Inferior parietal cortex (tissue), 1 donor: Measurements from ENCODE around the gene STARD3.

Experiments
- DNase-seq: peaks from one replicate; pipeline ENCODE4 v3.0.0-alpha.2; 2016; ENCODE audit errors: extremely low spot score

The STARD3 gene

GRCh38 chr17:39604911-39605491, 31.9 kb upstream of the STARD3 start:
- no peak for DNase-seq

- no peak for DNase-seq
Observed at GRCh38 chr17:39605492-39606433, 31.2 kb upstream of the STARD3 start.

- no peak for DNase-seq
Observed at GRCh38 chr17:39606434-39607056, 30.4 kb upstream of the STARD3 start.

GRCh38 chr17:39607057-39607850, 29.7 kb upstream of the STARD3 start:
- DNase-seq = no peak

DNA sequence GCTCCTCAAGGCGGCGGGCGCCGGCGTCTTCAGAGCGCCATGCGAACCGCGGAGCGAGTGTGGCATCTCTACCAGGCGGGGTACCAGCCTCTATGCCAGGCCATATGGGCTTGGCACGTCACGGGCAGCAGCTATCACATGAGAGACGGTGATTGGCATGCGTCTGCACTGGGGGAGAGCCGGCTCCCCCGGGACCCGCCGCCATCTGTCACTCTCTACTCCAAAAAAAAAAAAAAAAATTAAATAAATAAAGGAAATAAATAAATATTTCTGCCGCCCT, 29.2 kb upstream of the STARD3 start, which contains the start of gene NEUROD2:
TSS of gene NEUROD2 (minus strand) at position 70 of the 280 bp plus-strand sequence. CDS start 1,321 bp downstream, outside the sequence.
- no peak for DNase-seq

DNA sequence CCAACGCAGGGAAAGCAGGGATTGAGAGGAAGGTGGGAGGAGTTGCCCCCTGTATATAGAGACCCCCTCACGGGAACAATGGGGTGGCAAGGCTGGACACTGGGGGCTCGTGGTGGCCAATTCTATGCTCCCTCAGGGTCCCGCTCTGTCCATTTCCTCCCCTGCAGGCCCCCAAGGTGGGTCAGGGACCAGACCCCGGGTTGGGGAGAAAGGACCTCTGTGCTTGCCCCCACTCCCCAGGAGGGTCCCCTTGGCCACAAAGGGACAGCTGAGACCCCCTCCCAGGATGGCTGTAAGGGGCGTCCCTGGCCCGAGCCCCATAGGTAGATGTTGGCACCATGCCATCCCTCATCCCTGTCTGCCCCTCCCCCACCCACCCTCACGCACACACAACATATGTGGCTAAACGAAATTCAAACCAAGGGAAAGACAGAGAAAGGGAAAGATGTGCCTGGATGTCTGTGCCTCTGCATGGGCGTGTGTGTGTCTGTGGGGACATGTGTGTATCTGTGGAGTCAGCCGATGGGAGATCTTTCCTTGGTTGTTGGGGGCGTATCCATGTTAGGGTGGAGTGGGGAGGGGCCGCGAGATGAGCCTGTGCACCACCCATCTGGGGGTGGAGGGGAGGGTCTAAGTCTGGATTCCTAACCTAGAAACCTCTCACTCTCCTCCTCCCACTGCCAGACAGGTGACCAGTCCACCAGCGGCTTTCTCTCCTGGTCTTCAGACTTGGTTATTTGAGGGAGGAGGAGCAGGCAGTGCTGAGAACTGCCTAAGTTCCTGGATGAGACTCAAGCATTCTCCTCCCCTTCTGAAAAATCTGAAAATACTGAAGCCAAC, 28.6 kb upstream of the STARD3 start:
- DNase-seq = no peak

- no peak for DNase-seq
Observed at GRCh38 chr17:39609416-39610025, 27.4 kb upstream of the STARD3 start.

DNA sequence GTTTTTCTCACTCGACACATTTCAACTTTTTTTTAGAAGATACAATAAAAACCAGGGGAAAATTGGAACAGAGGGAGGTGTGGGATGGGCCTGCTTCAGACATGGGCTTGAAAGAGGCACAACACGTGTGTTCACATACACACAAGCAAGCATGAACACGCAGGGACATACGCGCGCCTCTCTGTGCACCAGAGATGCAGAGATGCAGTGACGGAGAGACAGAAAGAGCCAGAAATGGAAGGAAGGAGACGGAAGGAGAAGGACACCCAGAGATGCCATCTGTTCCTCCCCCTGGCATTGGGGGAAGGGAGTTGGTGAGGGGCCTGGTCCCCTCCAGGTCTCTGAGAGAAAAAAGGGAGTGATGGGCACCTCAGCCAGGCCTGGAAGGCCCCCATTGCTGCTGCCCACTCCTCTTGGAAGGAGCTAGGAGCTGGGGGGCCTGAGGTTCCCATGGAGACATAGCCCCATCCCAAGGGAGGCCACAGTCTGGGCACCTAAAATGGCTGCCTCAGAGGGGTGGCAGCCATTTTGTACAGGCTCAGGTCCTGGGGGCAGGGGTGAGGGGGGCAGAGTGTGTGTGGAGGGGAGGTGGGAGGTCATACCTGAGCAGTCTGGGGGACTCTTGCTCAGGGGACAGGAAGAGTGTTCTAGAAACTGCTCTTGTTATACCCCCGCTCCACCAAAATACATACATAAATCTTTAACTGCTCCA, 25.4 kb upstream of the STARD3 start:
- DNase-seq = no peak

DNA sequence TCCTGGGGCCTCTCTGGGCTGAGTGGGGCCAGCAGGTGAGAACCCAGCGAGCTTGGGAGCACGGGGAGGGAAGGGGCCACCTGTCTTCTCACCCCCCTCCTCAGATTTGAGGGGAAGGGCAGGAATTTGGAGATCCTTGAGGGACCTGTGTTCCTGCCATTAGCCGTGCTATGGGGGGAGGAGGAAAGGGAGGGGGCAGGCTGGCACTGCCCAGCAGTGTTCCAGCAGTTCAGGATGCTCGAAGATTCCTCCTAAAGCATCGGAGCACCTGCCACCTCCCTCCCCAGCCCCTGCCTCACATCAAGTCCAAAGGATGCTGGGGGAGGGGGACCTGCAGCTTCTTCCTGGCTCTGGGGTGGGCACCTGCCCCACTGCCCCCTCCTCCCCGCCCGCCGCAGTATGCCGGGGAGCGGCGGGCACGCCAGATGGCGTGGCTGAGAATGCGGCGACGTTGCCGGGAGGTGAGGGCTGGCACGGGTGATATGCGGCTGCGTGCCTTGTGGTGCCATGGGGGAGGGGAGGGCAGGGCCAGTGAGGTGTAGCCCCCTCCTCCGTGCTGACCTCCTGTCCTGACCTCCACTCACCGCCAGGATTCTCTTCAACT, 24.6 kb upstream of the STARD3 start:
- no peak for DNase-seq

DNA sequence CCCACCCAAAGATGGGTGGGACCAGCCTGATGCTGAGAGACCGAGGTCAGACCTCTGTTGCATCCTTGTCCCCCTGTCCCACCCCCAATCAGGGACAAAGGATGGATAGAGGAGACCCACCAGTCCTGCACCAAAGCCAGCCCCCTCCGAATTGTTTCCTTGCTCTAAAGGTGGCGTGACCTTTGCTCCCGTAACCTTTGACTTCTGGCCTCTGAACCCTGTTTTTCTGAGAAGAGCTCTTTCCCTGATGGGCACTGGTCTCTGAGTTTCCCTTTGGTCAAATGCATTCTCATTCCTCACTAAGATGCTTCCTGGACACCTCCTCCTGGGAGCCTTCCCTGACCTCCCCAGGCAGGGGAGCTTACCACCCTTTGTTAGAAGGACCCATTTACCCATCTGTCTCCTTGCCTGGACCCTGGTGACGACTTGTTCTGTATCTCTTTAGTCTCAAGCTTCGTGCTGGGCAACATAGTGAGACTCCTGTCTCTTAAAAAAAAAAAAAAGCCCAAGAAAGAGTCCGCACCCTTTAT, 23.9 kb upstream of the STARD3 start:
- DNase-seq = no peak

DNA sequence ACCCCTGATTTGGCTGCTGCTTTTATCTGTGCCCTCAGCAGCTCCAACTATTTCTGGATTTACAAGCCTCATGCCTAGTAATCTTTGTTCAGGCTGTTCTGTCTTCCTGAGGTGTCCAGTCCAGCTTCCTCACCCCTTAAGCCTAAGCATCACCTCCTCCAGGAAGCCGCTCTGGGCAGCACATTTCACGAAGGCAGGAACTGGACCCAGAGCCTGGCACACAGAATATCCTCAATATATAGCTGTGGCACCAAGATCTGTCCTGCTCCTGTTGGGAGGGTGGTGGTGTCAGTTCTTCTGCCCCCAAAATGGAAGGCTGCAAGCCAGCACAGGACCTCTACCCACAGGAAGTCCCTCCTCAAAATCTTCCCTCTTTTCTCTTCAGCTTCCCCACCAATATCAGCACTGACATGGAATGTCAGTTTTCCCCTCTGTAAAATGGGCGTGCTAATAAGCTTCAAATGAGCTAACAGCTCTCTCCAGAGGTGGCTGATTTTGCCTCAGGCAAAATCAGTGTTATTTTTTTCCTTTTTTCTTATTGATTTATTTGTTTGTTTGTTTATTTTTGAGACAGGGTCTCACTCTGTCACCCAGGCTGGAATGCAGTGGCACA, 22.3 kb upstream of the STARD3 start:
- no peak for DNase-seq

GRCh38 chr17:39615434-39615833, 21.5 kb upstream of the STARD3 start:
- no peak for DNase-seq

DNA sequence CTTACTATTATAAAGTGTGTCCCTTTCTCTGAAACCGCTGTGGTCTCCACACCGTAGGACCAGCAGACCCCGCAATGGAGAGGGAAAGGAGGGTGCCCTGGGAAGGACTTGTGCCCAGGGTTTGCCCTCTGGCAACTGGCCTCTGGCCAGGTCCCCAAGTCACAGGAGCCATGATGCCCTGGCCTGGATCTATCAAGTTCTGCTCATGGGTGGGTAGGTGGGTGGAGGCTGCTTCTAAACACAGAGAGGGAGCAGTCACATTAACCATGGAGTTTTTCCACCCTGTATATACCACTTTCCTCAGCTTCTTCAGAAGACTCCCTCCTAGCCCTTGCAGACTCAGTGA, 19.9 kb upstream of the STARD3 start:
- DNase-seq = no peak

- no peak for DNase-seq
Observed at GRCh38 chr17:39617446-39618245, 19.3 kb upstream of the STARD3 start.

- no peak for DNase-seq
Observed at GRCh38 chr17:39618246-39618913, 18.6 kb upstream of the STARD3 start.

DNA sequence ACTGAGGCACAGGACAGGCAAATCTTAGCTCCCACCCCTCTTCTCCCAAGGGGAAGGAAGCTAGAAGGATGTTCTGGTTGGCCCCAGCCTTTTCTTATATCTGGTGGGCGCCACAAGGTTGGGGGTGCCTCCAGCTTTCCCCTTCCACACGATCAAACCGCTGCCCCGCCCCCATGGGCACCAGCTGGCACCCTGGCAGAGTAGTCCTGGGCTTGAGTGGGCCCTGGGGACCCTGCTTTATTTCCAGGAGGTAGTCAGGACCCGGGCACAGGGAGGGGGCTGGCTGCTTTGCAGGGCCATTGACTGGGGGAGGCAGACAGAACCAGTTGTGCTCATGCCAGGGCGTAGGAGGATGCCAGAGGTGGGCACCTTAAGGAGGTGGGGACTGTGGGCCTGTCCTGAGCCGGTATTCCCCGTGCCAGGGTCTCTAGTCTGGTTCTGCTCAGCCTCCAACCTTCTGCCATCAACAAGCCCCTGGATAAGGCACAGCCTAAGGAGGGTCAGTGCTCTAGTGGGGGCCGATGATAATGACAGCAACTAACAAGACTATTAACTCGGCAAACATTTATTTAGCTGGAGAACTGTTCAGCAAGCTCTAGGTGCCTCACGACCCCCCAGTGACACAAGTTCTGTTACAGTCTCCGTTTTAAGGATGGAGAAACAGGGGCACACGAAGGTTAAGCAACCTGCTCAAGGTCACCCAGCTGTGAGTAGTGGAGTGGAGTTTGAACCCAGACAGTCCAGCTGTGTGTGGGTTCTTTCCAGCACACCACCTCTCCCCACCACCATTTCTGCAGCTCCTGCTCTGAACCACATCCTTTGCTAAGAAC, 17.8 kb upstream of the STARD3 start:
- DNase-seq = no peak

GRCh38 chr17:39619786-39620101, 17.2 kb upstream of the STARD3 start:
- DNase-seq = no peak
